ENCODE results near the gene EGFL7. TPM values are rescaled to one million over a fixed set of nuclear protein-coding genes. Genes with fewer than 3 reads are reported as not detected.

The EGFL7 gene
- total RNA-seq, 1 donor from 2014 or later, result 85.3 TPM

DNA sequence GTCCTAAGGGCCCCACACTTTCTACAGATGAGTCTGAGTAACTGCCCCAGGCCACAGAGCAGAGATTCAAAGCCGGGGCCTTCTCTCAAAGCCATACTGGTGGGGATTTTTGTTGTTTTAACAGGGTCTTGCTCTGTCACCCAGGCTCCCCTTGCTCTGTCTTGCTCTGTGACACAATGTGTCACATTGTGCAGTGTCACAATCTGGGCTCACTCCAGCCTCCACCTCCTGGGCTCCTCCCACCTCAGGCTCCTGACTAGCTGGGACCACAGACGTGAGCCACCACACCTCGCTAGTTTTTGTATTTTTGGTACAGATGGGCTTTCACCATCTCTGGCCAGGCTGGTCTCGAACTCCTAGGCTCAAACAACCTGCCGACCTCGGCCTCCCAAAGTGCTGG lies 15.9 kb downstream of the EGFL7 start:
- intact Hi-C loops (cut with DNase I), result loop anchor here (5.0 kb wide), 2 partner anchors 44 to 176 kb away; no protein-coding TSS in a partner anchor
- no peak for DNase-seq (ENCODE audit: low spot score)

GRCh38 chr9:136679431-136679941 lies 16.8 kb downstream of the EGFL7 start:
- no peak for DNase-seq (ENCODE audit: low spot score)

GRCh38 chr9:136681029-136681428 lies 18.3 kb downstream of the EGFL7 start:
- DNase-seq (ENCODE audit: low spot score), result no peak
- intact Hi-C loops (cut with DNase I), result no loop called here

More at GRCh38 chr9:136679431-136679941, 16.8 kb downstream of the EGFL7 start:
- intact Hi-C loops (cut with DNase I), result loop anchor here (5.0 kb wide), 2 partner anchors 43 to 177 kb away; no protein-coding TSS in a partner anchor

GRCh38 chr9:136681945-136682699 lies 19.4 kb downstream of the EGFL7 start:
- intact Hi-C loops (cut with DNase I), result no loop called here
- no peak for DNase-seq (ENCODE audit: low spot score)

- DNase-seq (ENCODE audit: low spot score), result no peak
- intact Hi-C loops (cut with DNase I), result no loop called here
These were observed 20.0 kb downstream of the EGFL7 start for GRCh38 chr9:136682710-136683109.

GRCh38 chr9:136683173-136683745 lies 20.5 kb downstream of the EGFL7 start:
- intact Hi-C loops (cut with DNase I), result no loop called here
- DNase-seq (ENCODE audit: low spot score), result no peak

DNA sequence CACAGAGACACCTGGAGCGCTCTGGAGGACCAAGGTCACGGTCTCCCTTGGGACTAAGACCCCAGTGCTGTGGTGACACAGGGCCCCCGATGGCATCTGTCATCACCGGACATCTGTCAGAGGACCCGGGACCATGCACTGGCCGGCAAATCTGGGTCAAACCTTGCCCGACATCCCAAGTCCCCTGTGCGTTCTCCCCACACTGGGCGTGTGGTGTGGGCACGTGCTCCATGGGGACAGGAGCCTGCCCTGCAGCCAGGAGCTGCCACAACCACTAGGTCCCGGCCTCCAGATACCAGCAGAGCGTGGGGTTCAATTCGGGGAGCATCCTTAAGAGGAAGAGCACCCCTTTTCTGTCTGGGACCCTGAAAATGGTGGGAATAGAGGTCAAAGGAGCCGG lies 21.0 kb downstream of the EGFL7 start:
- intact Hi-C loops (cut with DNase I), result no loop called here
- no peak for DNase-seq (ENCODE audit: low spot score)

GRCh38 chr9:136684339-136684738 lies 21.6 kb downstream of the EGFL7 start:
- no peak for DNase-seq (ENCODE audit: low spot score)

DNA sequence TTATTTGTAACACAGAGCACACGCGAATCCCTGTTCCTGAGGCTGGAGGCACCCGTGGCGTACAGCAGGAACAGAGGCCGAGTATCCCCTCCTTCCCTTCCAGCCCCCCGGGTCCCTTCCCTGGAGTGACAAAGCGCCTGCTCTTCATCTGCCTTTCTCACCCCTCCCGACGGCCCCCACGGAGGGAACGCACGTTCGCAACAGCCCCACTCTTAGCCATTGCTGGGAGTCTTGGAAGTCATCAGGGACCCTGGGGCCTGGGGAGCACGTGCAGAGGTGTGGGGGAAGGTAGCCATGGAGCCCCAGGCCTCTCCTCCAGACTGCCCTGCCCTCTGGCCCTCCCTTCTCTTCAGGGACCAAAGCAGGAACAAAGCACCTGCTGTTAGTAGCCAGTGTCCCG lies 22.1 kb downstream of the EGFL7 start:
- intact Hi-C loops (cut with DNase I), result no loop called here
- DNase-seq (ENCODE audit: low spot score), result no peak

More at GRCh38 chr9:136684339-136684738, 21.6 kb downstream of the EGFL7 start:
- intact Hi-C loops (cut with DNase I), result no loop called here

DNA sequence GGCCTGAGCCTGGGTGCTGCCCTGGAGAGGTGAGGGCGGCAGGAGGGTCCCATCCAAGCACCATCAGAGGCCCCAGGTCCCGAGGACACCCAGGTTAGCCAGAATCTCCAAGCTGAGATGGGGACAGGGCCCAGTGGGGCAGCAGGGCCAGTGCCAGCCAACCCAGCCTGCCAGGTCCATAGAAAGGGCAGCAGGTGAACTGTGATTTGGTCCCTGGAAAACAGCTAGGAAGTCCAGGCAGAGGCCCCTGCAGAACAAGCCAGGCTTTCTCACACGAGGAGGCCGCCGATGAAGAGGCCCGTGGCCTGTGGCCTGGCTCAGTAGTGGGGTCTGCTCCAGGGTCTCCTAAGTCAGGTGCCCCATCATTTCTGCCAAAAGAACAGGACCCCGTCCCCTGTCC lies 22.5 kb downstream of the EGFL7 start:
- DNase-seq (ENCODE audit: low spot score), result no peak
- intact Hi-C loops (cut with DNase I), result no loop called here

- DNase-seq (ENCODE audit: low spot score), result no peak
- intact Hi-C loops (cut with DNase I), result no loop called here
These were observed 23.2 kb downstream of the EGFL7 start for GRCh38 chr9:136685790-136686533.

- no peak for DNase-seq (ENCODE audit: low spot score)
- intact Hi-C loops (cut with DNase I), result no loop called here
These were observed 23.7 kb downstream of the EGFL7 start for GRCh38 chr9:136686534-136686793.

DNA sequence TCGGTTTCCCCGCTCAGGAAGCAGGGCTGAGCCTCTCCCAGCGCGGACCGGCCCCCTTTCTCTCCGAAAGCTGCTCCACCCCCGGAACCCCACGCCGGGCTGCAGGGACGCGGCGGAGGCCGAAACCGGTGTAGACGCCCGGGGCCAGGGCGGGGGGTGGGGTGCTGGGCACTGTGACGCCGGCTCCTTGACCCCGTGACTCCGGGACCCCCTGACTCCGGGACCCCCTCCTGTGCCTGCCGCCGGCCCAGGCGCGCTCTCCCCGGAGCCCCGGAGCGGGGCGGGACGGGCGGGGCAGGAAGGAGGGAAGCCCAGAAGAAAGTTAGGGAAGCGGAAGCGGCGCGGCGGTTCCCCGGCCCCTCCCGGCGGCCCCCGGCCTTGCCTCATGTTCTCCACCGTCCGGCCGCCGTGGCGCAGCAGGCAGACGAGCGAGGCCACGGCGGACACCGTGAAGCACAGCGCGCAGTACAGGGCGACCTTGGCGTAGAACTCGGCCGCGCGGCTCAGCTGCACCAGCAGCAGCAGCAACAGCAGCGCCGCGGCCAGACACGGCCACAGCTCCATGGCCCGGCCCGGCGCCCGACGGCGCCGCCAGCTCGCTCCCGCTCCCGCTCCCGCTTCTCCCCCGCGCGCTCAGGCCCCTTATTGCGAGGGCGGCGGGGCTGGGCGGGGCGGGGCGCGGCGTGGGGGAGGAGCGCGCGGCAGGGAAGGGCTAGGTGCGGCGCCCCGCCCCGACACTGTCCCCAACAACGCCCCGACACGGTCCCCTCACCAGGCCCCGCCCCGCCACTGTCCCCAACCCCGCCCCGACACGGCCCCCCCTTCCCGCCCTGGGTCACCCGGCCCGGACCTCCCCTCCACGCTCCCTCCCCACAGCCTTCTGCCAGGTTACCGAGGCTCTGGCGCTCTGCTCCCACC lies 24.3 kb downstream of the EGFL7 start, which contains the start of gene AGPAT2:
AGPAT2 (minus strand) TSS at position 664 of the 918 bp plus-strand sequence; CDS start at position 564, 100 bp downstream.
- DNase-seq (ENCODE audit: low spot score), result peak; percentile 93
- intact Hi-C loops (cut with DNase I), result no loop called here

GRCh38 chr9:136687721-136688223 lies 25.1 kb downstream of the EGFL7 start:
- intact Hi-C loops (cut with DNase I), result no loop called here

DNA sequence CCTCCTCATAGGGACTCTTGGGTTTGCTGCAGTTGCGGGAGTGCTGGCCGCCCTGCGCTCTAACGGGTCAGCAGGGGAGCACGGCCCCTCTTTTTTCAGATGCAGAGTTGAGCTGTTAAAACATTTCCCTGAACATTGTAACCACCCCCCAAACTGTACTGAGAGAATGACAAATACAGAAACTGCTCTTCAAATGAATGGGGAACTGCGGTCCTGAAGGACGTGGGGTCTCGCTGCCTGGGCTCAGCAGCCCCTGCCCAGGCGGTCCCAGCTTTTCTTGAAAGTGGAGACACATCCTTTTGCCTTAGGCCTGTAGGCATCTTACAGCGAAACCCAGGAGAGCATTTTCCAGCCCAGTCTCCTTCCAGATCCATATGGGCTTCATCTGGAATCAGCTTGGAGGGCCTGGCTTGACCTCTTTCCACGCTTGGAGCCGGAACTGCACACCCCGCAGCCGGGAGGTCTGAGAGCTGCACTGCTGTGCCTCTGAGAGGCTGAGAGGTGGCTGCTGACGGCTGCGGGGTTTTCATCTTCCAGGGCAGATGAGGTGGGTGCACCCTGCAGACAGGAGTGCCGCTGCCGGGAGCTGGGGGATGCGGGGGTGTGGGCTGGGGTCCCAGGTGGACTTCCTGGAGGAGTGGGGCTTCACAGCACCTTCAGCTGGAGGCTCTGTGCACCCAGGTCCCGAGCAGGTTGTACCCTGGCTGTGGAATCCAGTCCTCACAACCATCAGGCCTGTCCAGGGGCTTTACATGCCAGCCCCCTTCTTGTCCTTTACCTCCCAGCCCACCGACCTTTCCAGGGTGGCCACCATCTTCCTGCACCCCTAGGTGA lies 25.8 kb downstream of the EGFL7 start:
- no peak for DNase-seq (ENCODE audit: low spot score)
- intact Hi-C loops (cut with DNase I), result no loop called here

More at GRCh38 chr9:136687721-136688223, 25.1 kb downstream of the EGFL7 start:
- DNase-seq (ENCODE audit: low spot score), result no peak

- DNase-seq (ENCODE audit: low spot score), result no peak
- intact Hi-C loops (cut with DNase I), result no loop called here
These were observed 26.4 kb downstream of the EGFL7 start for GRCh38 chr9:136689108-136689460.

- intact Hi-C loops (cut with DNase I), result loop anchor here (5.0 kb wide), 1 partner anchor 37 kb away; no protein-coding TSS in a partner anchor
- DNase-seq (ENCODE audit: low spot score), result no peak
These were observed 27.5 kb downstream of the EGFL7 start for GRCh38 chr9:136690104-136690805.

Measured in cardiac septum (tissue), 1 donor.